ENCODE measurements around the gene PTPRM. TPM values are rescaled to one million over a fixed set of nuclear protein-coding genes. Genes with fewer than 3 reads are reported as not detected.

The PTPRM gene
- total and polyA plus RNA-seq, 2 donors (not counting 3 experiments of a cell fraction or from before 2014, with no cell fraction given) = 37.4 to 43.7 TPM

GRCh38 chr18:7608781-7609201 lies 41.7 kb downstream of the PTPRM start:
- Histone ChIP-seq H3K4me3 (replicated peaks in 1 of 3; ENCODE audit: insufficient read depth in 1 of 3, low read depth in 1 of 3, low read length in 3 of 3) (no peak overlapping the region), H3K4me2 (ENCODE audit: insufficient read depth, low read length) (no peak overlapping the region)
- DNase-seq (ENCODE audit: low read depth, low spot score) = no peak

More at GRCh38 chr18:7608781-7609201, 41.7 kb downstream of the PTPRM start:
- BruUV-seq (replicated peaks) = no TSS peak
- Histone ChIP-seq H4K20me1 (replicated peaks; ENCODE audit: control insufficient read depth, extremely low read depth, insufficient read depth, low read length) (no peaks in the 10 kb centered on the region), H3K27ac (ENCODE audit: insufficient read depth, low read depth, low read length) (no peak overlapping the region), H3K9me3 (replicated peaks; ENCODE audit: control insufficient read depth, insufficient read depth, low read length) (no peaks in the 10 kb centered on the region), H3K9ac (replicated peaks; ENCODE audit: extremely low read depth, insufficient read depth, low read length) (no peak overlapping the region), H3K79me2 (ENCODE audit: control insufficient read depth, insufficient read depth, low read length) (no peaks in the 10 kb centered on the region), H2AFZ (ENCODE audit: low read depth, low read length) (no peak overlapping the region), H3K36me3 (ENCODE audit: control insufficient read depth in 2 of 2, extremely low read depth in 1 of 2, insufficient read depth in 2 of 2, low read length in 2 of 2) (no peaks in the 10 kb centered on the region), H3K27me3 (ENCODE audit: control insufficient read depth in 2 of 2, insufficient read depth in 2 of 2, low read length in 2 of 2) (no peaks in the 10 kb centered on the region), H3K9me1 (replicated peaks; ENCODE audit: control insufficient read depth, extremely low read depth, insufficient read depth, low read length) (no peaks in the 10 kb centered on the region), H3K4me1 (ENCODE audit: control insufficient read depth, extremely low read depth, insufficient read depth, low read length) (peaks cover 2% of the 10 kb centered on the region)
- FAIRE-seq = no peak
- POLR2A ChIA-PET = no interaction called here
- TF ChIP-seq EZH2 (IDR thresholded peaks at IDR 0.05; ENCODE audit: borderline replicate concordance, low read depth, low read length, severe bottlenecking) = no peak
- no peak for TF ChIP-seq CTCF (IDR thresholded peaks at IDR 0.05; ENCODE audit: extremely low read depth in 1 of 2, insufficient read depth in 1 of 2, low read depth in 1 of 2, low read length in 2 of 2)
- TF ChIP-seq GATA2 (IDR thresholded peaks at IDR 0.05; ENCODE audit: insufficient read depth, insufficient read length, low read depth, low read length) = no peak
- no peak for TF ChIP-seq FOS (IDR thresholded peaks at IDR 0.05; ENCODE audit: borderline replicate concordance, insufficient read depth, low read length)
- no peak for TF ChIP-seq POLR2AphosphoS5 (IDR thresholded peaks at IDR 0.05; ENCODE audit: insufficient read depth, low read depth, low read length)
- TF ChIP-seq MYC (IDR thresholded peaks at IDR 0.05; ENCODE audit: low read depth, low read length) = no peak
- TF ChIP-seq POLR2A (IDR thresholded peaks at IDR 0.05; ENCODE audit: low read depth, low read length) = no peak
- no peak for TF ChIP-seq JUN (IDR thresholded peaks at IDR 0.05; ENCODE audit: borderline replicate concordance, insufficient read depth, insufficient read length, low read depth)
- TF ChIP-seq, protein P1, sequence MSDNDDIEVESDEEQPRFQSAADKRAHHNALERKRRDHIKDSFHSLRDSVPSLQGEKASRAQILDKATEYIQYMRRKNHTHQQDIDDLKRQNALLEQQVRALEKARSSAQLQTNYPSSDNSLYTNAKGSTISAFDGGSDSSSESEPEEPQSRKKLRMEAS (IDR thresholded peaks at IDR 0.05; ENCODE audit: insufficient read depth, insufficient read length) = no peak
- intact Hi-C loops (cut with micrococcal nuclease) (no loop called here), dilution Hi-C loops (cut with MboI; ENCODE audit: extremely low pct_ligation_motif_present, low sequenced_read_pairs) (no loop called here)
- CTCF ChIA-PET = interaction anchor here (1.2 kb wide), 1 partner anchor 42 kb away, joined by 4 read pairs; no protein-coding TSS in a partner anchor

All from endothelial cell of umbilical vein (primary cell).